Cardiac ventricle fibroblast (primary cell): ENCODE data around the gene LCN1. TPM values are rescaled to one million over a fixed set of nuclear protein-coding genes. Genes with fewer than 3 reads are reported as not detected.

ENCODE experiments used
- total RNA-seq: library from RNA; depleted of rRNA; stranded (reverse); fragments of >200 nt; gene quantifications from 2 replicates; pipeline ENCODE4 v1.2.3, GENCODE V29; 2015

The LCN1 gene
- not detected in 2 replicates for total RNA-seq

GRCh38 chr9:135520916-135521607 is at the start of gene LCN1:
LCN1 (plus strand) TSS chr9:135521440; CDS start chr9:135521498, 58 bp downstream.

GRCh38 chr9:135479469-135480052 is 41.7 kb upstream of the LCN1 start, which contains the start of gene PPP1R26:
PPP1R26 (plus strand) TSS chr9:135479782; CDS start chr9:135484511, 4,729 bp downstream.

GRCh38 chr9:135500525-135501260 is 20.5 kb upstream of the LCN1 start, which contains the start of gene MRPS2:
MRPS2 (plus strand) TSS chr9:135500682; CDS start chr9:135500711, 29 bp downstream.

GRCh38 chr9:135545646-135546176 is 24.5 kb downstream of the LCN1 start, which contains the start of gene OBP2A:
OBP2A (plus strand) TSS chr9:135546126; CDS start chr9:135546181, 55 bp downstream.

GRCh38 chr9:135561391-135562234 is 40.4 kb downstream of the LCN1 start, which contains the start of gene PAEP:
PAEP (plus strand) TSS chr9:135561756.

Other genes starting within 250 kb of the LCN1 start
- 4.6 and 7.9 TPM in 2 replicates for gene PPP1R26, start 41.7 kb upstream of the LCN1 start, total RNA-seq
- gene MRPS2, start 20.8 kb upstream of the LCN1 start, total RNA-seq, result 26.4 and 34.6 TPM in 2 replicates
- gene OBP2A, start 24.7 kb downstream of the LCN1 start, total RNA-seq, result not detected in 2 replicates
- not detected in 2 replicates for gene PAEP, start 40.3 kb downstream of the LCN1 start, total RNA-seq
- not detected in 2 replicates for gene GLT6D1, start 118.1 kb downstream of the LCN1 start, total RNA-seq
- gene LCN9, start 141.9 kb downstream of the LCN1 start, total RNA-seq, result not detected in 2 replicates
- not detected in 2 replicates for gene SOHLH1, start 178.0 kb downstream of the LCN1 start, total RNA-seq
- not detected in 2 replicates for gene KCNT1, start 180.7 kb downstream of the LCN1 start, total RNA-seq